Measurements from ENCODE around the gene SHANK1.

- TF ChIP-seq GTF2F1 (IDR thresholded peaks at IDR 0.05; ENCODE audit: low read length) (no peak), RBAK (CRISPR knock-in tag; IDR thresholded peaks at IDR 0.05) (no peak), SRF (IDR thresholded peaks at IDR 0.05; ENCODE audit: low read depth, low read length) (no peak)
These were observed 73.4 kb downstream of the SHANK1 start for GRCh38 chr19:50646074-50646807.

Measured in HepG2 (cell line).